DND-41 (cell line): Measurements from ENCODE around the gene NRG2.

Source experiments
- ATAC-seq: fragments of 200-7000 bp; cut with Tn5 transposase; 3 replicates; pipeline ENCODE4 v1.9.1; 2021; ENCODE audit warnings: low read depth; ENCODE audit not compliant: insufficient read depth
- DNase-seq: peaks from one replicate; pipeline ENCODE4 v3.0.0-alpha.2; 2020
- H2AFZ ChIP-seq: 2 replicates; pipeline ENCODE4 v1.6.0; 2012; ENCODE audit warnings: low read depth, low read length
- H3K27ac ChIP-seq: 2 replicates; pipeline ENCODE4 v1.5.1; 2012; ENCODE audit warnings: low read length, inconsistent platforms
- H3K27me3 ChIP-seq: fragments of 200-600 bp; sonication (generic); 2 replicates; pipeline ENCODE4 v1.6.0; 2012; ENCODE audit warnings: low read length, mild to moderate bottlenecking, inconsistent platforms; ENCODE audit not compliant: insufficient read depth, poor library complexity
- H3K36me3 ChIP-seq: 2 replicates; pipeline ENCODE4 v1.5.1; 2012; ENCODE audit warnings: low read length, inconsistent platforms; ENCODE audit not compliant: insufficient read depth
- H3K4me1 ChIP-seq: 2 replicates; pipeline ENCODE4 v1.5.1; 2012; ENCODE audit warnings: mild to moderate bottlenecking, low read length; ENCODE audit not compliant: insufficient read depth
- H3K4me2 ChIP-seq: 2 replicates; pipeline ENCODE4 v1.6.0; 2012; ENCODE audit warnings: mild to moderate bottlenecking, moderate library complexity, low read length, inconsistent platforms; ENCODE audit not compliant: insufficient read depth
- H3K4me3 ChIP-seq, 2 experiments: fragments of 200-600 bp in 1 of 2; shearing (Covaris generic) in 1 of 2; 2 replicates each; pipeline ENCODE4 v1.5.1; 2012 to 2016; ENCODE audit warnings: inconsistent platforms in 2 of 2, low read length in 2 of 2, mild to moderate bottlenecking in 2 of 2, low read depth in 1 of 2, moderate library complexity in 1 of 2
- H3K79me2 ChIP-seq: 2 replicates; pipeline ENCODE4 v1.6.0; 2012; ENCODE audit warnings: low read length, inconsistent platforms; ENCODE audit not compliant: insufficient read depth
- H3K9ac ChIP-seq: 2 replicates; pipeline ENCODE4 v1.6.0; 2012; ENCODE audit warnings: low read depth, mild to moderate bottlenecking, inconsistent platforms, low read length, moderate library complexity
- H3K9me3 ChIP-seq: 2 replicates; pipeline ENCODE4 v1.5.1; 2012; ENCODE audit warnings: low read length, moderate library complexity, mild to moderate bottlenecking, inconsistent platforms; ENCODE audit not compliant: insufficient read depth, severe bottlenecking
- H4K20me1 ChIP-seq: 2 replicates; pipeline ENCODE4 v1.6.0; 2012; ENCODE audit warnings: low read length; ENCODE audit not compliant: insufficient read depth
- CTCF ChIP-seq: IDR thresholded peaks from 2 replicates; pipeline ENCODE4 v1.5.1; 2012; ENCODE audit warnings: borderline replicate concordance, low read length, moderate library complexity, mild to moderate bottlenecking; ENCODE audit not compliant: poor library complexity, severe bottlenecking; ENCODE audit errors: extremely low read depth
- EZH2 ChIP-seq: IDR thresholded peaks from 3 replicates; pipeline ENCODE4 v1.6.1; 2012; ENCODE audit warnings: borderline replicate concordance, low read depth, mild to moderate bottlenecking, moderate library complexity, low read length, inconsistent platforms; ENCODE audit not compliant: severe bottlenecking

NRG2 gene

GRCh38 chr5:139954022-139954421, 89.1 kb downstream of the NRG2 start:
- Histone ChIP-seq H3K9ac (no peak overlapping the region), H3K4me2 (no peak overlapping the region), H3K36me3 (no peaks in the 10 kb centered on the region), H2AFZ (no peak overlapping the region), H3K79me2 (no peaks in the 10 kb centered on the region), H3K4me1 (no peaks in the 10 kb centered on the region), H4K20me1 (0 out of 2 replicates have a peak, but pooled peaks cover 2% of the 10 kb centered on the region), H3K27ac (no peak overlapping the region), H3K4me3 (no peak overlapping the region), H3K27me3 (peaks cover 33% of the 10 kb centered on the region), H3K9me3 (no peaks in the 10 kb centered on the region)
- DNase-seq (no peak), ATAC-seq (no peak)
- no peak for TF ChIP-seq CTCF
- TF ChIP-seq EZH2, result no peak

- peaks cover 43% of the 10 kb centered on the region for H3K27me3 ChIP-seq
- no peak overlapping the region for H3K9ac ChIP-seq
- H3K4me3 ChIP-seq, result no peak overlapping the region
- no peaks in the 10 kb centered on the region for H3K4me1 ChIP-seq
- 0 out of 2 replicates have a peak, but pooled peaks cover 2% of the 10 kb centered on the region for H4K20me1 ChIP-seq
- H3K4me2 ChIP-seq, result no peak overlapping the region
- no peaks in the 10 kb centered on the region for H3K36me3 ChIP-seq
- DNase-seq (no peak), ATAC-seq (no peak)
- H3K9me3 ChIP-seq, result no peaks in the 10 kb centered on the region
- H3K27ac ChIP-seq, result no peak overlapping the region
- TF ChIP-seq EZH2 (no peak), CTCF (no peak)
- no peaks in the 10 kb centered on the region for H3K79me2 ChIP-seq
- H2AFZ ChIP-seq, result no peak overlapping the region
Observed at GRCh38 chr5:139952574-139952973, 90.5 kb downstream of the NRG2 start.

- ATAC-seq (no peak), DNase-seq (no peak)
- no peak for TF ChIP-seq EZH2
- no peak for TF ChIP-seq CTCF
- H3K27ac ChIP-seq, result no peak overlapping the region
- no peaks in the 10 kb centered on the region for H3K79me2 ChIP-seq
- no peak overlapping the region for H3K4me2 ChIP-seq
- no peak overlapping the region for H3K9ac ChIP-seq
- H3K4me1 ChIP-seq, result no peaks in the 10 kb centered on the region
- H2AFZ ChIP-seq, result no peak overlapping the region
- no peaks in the 10 kb centered on the region for H3K36me3 ChIP-seq
- H3K9me3 ChIP-seq, result no peaks in the 10 kb centered on the region
- 0 out of 2 replicates have a peak, but pooled peaks cover 2% of the 10 kb centered on the region for H4K20me1 ChIP-seq
- H3K27me3 ChIP-seq, result peaks cover 44% of the 10 kb centered on the region
- H3K4me3 ChIP-seq, result no peak overlapping the region
Observed at GRCh38 chr5:139951983-139952382, 91.1 kb downstream of the NRG2 start.
